AG09319 (cell line): Measurements from ENCODE around the gene CDH23.

Experiments
- DNase-seq: peaks from one replicate; pipeline ENCODE4 v3.0.0-alpha.2; 2010; ENCODE audit warnings: low read depth; ENCODE audit errors: extremely low read depth
- TF ChIP-seq, protein P1 (sequence below): IDR thresholded peaks from 2 replicates; pipeline ENCODE4 v1.5.1; 2011; ENCODE audit warnings: low read depth, mild to moderate bottlenecking, inconsistent platforms, low read length, moderate library complexity

CDH23 gene

DNA sequence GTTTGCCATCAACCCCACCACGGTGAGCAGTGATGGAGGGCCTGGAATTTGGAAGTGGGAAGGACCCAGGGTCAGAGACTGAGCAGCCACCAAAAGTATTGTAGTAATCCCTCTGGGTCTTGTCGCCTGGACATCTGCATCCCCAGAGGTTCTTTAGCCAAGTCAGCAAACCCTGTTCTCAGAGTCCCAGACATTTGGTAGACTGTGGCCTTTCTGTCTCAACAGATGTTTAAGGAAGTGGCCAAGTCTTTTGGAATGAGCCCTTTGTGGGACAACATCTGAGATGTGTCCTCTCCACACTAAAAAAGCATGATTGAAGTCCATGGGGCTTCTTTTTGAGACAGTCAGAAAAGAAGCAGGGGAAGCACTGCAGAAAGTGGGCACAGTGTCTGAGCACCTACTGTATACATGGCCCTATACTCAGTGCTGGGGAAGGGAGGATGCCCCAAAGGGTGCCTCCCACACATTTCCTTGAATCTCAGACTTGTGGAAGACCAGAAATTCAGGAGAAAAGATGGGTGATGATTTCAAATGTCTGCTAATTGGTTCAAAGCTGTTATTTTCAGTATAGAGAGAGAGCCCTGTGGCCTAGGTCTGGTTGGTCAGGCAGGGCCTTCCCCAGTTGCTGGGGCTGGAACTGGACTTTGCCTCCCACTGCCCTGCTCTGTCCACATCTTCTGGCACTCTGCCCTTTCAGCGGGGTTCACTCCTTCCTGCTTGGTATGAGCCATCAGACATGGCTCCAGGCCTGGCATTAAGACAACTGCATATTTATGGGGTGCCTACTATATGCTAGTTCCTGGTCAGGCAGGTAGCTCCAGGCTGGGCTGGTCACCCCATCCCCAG, 403.1 kb downstream of the CDH23 start:
- TF ChIP-seq, protein P1, sequence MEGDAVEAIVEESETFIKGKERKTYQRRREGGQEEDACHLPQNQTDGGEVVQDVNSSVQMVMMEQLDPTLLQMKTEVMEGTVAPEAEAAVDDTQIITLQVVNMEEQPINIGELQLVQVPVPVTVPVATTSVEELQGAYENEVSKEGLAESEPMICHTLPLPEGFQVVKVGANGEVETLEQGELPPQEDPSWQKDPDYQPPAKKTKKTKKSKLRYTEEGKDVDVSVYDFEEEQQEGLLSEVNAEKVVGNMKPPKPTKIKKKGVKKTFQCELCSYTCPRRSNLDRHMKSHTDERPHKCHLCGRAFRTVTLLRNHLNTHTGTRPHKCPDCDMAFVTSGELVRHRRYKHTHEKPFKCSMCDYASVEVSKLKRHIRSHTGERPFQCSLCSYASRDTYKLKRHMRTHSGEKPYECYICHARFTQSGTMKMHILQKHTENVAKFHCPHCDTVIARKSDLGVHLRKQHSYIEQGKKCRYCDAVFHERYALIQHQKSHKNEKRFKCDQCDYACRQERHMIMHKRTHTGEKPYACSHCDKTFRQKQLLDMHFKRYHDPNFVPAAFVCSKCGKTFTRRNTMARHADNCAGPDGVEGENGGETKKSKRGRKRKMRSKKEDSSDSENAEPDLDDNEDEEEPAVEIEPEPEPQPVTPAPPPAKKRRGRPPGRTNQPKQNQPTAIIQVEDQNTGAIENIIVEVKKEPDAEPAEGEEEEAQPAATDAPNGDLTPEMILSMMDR, result no peak
- no peak for DNase-seq

DNA sequence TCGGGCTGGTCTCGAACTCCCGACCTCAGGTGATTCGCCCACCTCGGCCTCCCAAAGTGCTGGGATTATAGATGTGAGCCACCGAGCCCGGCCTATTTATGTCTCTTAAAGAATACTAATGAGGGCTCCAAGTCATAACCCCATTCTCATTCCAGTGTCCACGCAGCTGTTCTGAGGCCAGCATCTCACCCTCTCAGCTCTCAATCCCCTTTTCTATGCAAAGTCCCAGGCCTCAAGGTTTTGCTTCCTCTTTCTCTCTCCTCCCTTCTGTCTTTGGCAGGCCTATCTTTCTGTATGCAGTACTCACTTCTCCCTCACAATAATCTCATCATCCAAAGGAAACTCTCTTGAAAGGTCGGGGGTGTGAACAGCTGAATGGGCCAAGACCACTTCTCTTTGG, 404.6 kb downstream of the CDH23 start:
- TF ChIP-seq, protein P1, result no peak
- no peak for DNase-seq

DNA sequence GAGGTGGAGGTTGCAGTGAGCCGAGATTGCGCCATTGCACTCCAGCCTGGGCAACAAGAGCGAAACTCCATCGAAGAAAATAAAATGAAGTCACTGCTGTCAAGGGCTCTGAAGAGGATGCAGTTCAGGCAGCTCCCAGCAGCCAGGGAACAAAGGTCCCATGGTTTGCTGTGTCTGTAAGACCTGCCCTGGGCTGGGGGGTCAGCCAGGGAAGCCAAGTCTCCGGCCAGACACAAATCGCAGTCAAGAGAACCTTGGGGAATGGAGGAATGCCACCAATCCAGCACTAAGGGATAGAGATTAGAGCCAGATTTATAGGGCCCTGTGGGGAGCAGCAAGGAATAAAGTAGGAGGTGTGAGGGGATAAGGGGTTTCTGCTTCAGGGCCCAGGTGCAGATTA, 405.5 kb downstream of the CDH23 start:
- DNase-seq, result no peak
- TF ChIP-seq, protein P1, result no peak

- no peak for DNase-seq
- TF ChIP-seq, protein P1, result no peak
Observed at GRCh38 chr10:71802715-71803488, 406.2 kb downstream of the CDH23 start.

DNA sequence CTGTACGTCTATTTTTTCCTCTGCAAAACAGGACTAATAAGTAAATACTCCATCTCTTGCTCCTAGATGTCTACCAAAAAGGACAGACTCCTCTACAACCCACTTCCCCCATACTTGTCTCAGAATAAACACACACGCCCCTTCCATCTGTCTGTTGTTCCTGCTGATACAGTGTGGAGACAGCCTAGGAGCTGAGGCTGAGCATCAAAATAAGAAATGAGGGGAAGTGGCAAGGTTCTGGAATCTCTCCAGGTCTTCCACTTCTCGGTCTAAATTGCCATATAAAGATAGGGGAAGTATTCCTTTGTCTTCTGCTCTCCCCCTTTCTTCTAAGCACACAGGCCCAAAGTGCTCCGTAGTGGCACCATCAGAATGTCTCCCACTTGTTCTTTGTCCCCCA, 407.4 kb downstream of the CDH23 start:
- no peak for DNase-seq
- TF ChIP-seq, protein P1, result no peak

GRCh38 chr10:71805776-71806703, 409.3 kb downstream of the CDH23 start:
- DNase-seq, result no peak
- TF ChIP-seq, protein P1, result no peak
